ENCODE measurements around the gene CXCL11.

The CXCL11 gene

DNA sequence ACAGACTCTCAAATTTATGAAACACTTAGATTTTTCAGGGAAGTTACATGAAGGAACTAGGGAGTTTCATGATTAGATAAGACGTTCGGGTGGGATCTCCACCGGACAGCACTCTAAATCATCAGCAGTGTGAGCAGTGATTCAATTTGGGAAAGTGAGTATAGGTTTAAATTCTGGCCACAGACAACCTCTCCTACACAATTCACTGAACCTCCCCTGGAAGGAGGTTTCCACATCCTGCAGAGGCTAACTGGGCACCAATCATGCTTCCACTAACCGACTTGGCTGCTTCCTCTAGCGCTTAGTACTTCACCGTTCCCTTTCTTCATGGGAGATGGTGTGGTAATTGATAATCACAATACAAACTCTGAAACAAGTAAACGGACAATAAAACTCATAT, 34.2 kb downstream of the CXCL11 start:
- TF ChIP-seq, protein P1, sequence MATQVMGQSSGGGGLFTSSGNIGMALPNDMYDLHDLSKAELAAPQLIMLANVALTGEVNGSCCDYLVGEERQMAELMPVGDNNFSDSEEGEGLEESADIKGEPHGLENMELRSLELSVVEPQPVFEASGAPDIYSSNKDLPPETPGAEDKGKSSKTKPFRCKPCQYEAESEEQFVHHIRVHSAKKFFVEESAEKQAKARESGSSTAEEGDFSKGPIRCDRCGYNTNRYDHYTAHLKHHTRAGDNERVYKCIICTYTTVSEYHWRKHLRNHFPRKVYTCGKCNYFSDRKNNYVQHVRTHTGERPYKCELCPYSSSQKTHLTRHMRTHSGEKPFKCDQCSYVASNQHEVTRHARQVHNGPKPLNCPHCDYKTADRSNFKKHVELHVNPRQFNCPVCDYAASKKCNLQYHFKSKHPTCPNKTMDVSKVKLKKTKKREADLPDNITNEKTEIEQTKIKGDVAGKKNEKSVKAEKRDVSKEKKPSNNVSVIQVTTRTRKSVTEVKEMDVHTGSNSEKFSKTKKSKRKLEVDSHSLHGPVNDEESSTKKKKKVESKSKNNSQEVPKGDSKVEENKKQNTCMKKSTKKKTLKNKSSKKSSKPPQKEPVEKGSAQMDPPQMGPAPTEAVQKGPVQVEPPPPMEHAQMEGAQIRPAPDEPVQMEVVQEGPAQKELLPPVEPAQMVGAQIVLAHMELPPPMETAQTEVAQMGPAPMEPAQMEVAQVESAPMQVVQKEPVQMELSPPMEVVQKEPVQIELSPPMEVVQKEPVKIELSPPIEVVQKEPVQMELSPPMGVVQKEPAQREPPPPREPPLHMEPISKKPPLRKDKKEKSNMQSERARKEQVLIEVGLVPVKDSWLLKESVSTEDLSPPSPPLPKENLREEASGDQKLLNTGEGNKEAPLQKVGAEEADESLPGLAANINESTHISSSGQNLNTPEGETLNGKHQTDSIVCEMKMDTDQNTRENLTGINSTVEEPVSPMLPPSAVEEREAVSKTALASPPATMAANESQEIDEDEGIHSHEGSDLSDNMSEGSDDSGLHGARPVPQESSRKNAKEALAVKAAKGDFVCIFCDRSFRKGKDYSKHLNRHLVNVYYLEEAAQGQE (IDR thresholded peaks at IDR 0.05; ENCODE audit: insufficient read depth in 1 of 2, low read depth in 2 of 2, low read length in 2 of 2) = no peak
- no peak for TF ChIP-seq POLR2AphosphoS5 (IDR thresholded peaks at IDR 0.05; ENCODE audit: low read depth, low read length)
- TF ChIP-seq FOXP2 (optimal IDR thresholded peaks at IDR 0.05; ENCODE audit: borderline replicate concordance, extremely low read depth, extremely low read length, insufficient read depth) = no peak
- TF ChIP-seq SIN3A (IDR thresholded peaks at IDR 0.05; ENCODE audit: borderline replicate concordance, insufficient read depth, low read length) = no peak
- TF ChIP-seq TAF1 (IDR thresholded peaks at IDR 0.05; ENCODE audit: borderline replicate concordance, insufficient read depth, low read length) = no peak

DNA sequence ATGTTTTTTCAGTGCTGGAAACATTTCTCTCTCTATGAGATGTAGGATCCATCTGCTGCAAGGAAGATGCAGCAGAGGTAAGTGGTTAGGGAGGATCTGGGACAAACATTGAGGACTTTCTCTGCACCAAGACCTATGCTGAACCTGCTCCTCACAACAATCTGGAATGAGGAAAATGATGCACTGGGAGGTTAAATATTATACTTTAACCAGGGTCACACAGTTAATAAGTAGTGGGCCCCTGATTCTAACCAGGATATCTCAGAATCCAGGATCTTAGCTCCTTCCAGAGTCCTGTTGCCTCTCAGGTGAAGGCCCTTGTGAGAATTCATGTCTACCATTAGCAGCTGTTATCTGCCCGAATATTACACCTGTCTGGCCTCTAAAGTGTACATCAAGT, 35.6 kb downstream of the CXCL11 start:
- no peak for TF ChIP-seq FOXP2 (optimal IDR thresholded peaks at IDR 0.05; ENCODE audit: borderline replicate concordance, extremely low read depth, extremely low read length, insufficient read depth)
- TF ChIP-seq, protein P1 (IDR thresholded peaks at IDR 0.05; ENCODE audit: insufficient read depth in 1 of 2, low read depth in 2 of 2, low read length in 2 of 2) = no peak
- no peak for TF ChIP-seq SIN3A (IDR thresholded peaks at IDR 0.05; ENCODE audit: borderline replicate concordance, insufficient read depth, low read length)
- no peak for TF ChIP-seq TAF1 (IDR thresholded peaks at IDR 0.05; ENCODE audit: borderline replicate concordance, insufficient read depth, low read length)
- no peak for TF ChIP-seq POLR2AphosphoS5 (IDR thresholded peaks at IDR 0.05; ENCODE audit: low read depth, low read length)

DNA sequence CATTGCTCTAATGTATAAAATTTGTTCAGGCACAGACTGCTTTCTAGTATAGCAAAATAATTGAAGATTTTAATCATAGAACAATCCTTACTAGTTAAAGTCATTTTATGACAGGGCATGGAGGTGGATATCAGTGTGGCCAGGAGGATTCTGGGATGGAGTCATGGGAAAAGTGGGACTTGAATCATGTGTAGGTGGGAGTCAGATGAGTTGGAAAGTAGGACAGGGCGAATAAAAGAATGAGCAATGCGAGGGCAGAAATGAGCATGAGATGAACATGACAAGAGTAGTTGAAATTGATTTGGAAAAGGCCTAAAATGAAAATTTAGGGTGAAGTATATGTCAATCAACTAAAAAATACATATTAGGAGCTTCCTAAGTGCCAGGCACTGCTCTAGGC, 37.9 kb downstream of the CXCL11 start:
- TF ChIP-seq FOXP2 (optimal IDR thresholded peaks at IDR 0.05; ENCODE audit: borderline replicate concordance, extremely low read depth, extremely low read length, insufficient read depth) (no peak), SIN3A (IDR thresholded peaks at IDR 0.05; ENCODE audit: borderline replicate concordance, insufficient read depth, low read length) (no peak), POLR2AphosphoS5 (IDR thresholded peaks at IDR 0.05; ENCODE audit: low read depth, low read length) (no peak), TAF1 (IDR thresholded peaks at IDR 0.05; ENCODE audit: borderline replicate concordance, insufficient read depth, low read length) (no peak)
- TF ChIP-seq, protein P1 (IDR thresholded peaks at IDR 0.05; ENCODE audit: insufficient read depth in 1 of 2, low read depth in 2 of 2, low read length in 2 of 2) = no peak

DNA sequence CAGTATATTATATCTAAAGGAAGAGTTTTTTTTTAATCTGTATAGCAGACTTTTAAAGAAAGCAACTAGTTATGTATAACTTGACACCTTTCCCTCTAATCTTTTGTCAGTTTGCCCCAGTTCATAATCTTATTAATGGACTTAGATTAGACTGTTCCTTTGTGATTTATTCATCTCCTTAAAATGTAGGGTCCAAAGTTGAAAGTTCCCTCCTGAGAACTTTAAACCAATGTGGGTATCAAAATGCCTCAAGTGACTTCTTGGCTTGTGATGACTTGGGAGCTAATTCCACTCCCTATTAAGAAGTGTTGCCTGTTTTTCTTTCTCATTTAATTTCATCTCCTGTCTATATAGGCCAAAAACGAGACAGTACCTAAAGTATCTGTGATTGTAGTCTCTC, 38.8 kb downstream of the CXCL11 start:
- TF ChIP-seq SIN3A (IDR thresholded peaks at IDR 0.05; ENCODE audit: borderline replicate concordance, insufficient read depth, low read length) (no peak), POLR2AphosphoS5 (IDR thresholded peaks at IDR 0.05; ENCODE audit: low read depth, low read length) (no peak), TAF1 (IDR thresholded peaks at IDR 0.05; ENCODE audit: borderline replicate concordance, insufficient read depth, low read length) (no peak)
- TF ChIP-seq, protein P1 (IDR thresholded peaks at IDR 0.05; ENCODE audit: insufficient read depth in 1 of 2, low read depth in 2 of 2, low read length in 2 of 2) = no peak

DNA sequence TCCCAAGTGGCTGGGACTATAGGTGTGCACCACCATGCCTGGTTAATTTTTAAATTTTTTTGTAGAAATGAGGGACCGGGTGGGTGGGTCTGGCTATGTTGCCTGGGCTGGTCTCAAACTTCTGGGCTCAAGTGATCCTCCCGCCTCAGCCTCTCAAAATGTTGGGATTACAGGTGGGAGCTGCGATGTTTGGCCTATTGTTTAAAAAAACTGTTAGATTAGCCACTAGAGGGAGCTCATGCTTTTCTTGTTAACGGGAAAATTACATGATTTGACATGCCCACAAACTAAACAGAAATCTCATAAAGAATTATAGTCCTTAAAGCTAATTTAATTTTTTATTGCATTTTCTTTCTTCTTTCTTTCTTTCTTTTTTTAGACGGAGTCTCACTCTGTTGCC, 40.1 kb downstream of the CXCL11 start:
- TF ChIP-seq, protein P1 (IDR thresholded peaks at IDR 0.05; ENCODE audit: insufficient read depth in 1 of 2, low read depth in 2 of 2, low read length in 2 of 2) = no peak
- TF ChIP-seq SIN3A (IDR thresholded peaks at IDR 0.05; ENCODE audit: borderline replicate concordance, insufficient read depth, low read length) (no peak), POLR2AphosphoS5 (IDR thresholded peaks at IDR 0.05; ENCODE audit: low read depth, low read length) (no peak)

All from PFSK-1 (cell line).